PC-3 (cell line): Measurements from ENCODE around the gene APH1B. TPM values are rescaled to one million over a fixed set of nuclear protein-coding genes. Genes with fewer than 3 reads are reported as not detected.

ENCODE experiments used
- ATAC-seq: fragments of 200-7000 bp; cut with Tn5 transposase; 2 replicates; pipeline ENCODE4 v1.9.1; 2020; ENCODE audit warnings: mild to moderate bottlenecking, moderate library complexity
- BruUV-seq: library from RNA; stranded (reverse); fragments of 400-500 nt; replicated peaks from 2 replicates; lab custom pipeline; 2021; lab: Mats Ljungman, UMichigan
- CTCF ChIA-PET: fragments of 300-600 bp; sonication (Branson Sonifier 250); formaldehyde crosslinking; loops from one replicate; lab custom pipeline; 2022; ENCODE audit warnings: antibody characterized with exemption; lab: Charles Lee
- POLR2A ChIA-PET: fragments of 300-600 bp; sonication (Branson Sonifier 250); formaldehyde crosslinking; loops from one replicate; lab custom pipeline; 2022; ENCODE audit warnings: antibody characterized with exemption; ENCODE audit not compliant: unreplicated experiment; lab: Charles Lee
- DNase-seq: peaks from one replicate; pipeline ENCODE4 v3.0.0-alpha.2; 2015
- H2AFZ ChIP-seq: fragments of 300-600 bp; sonication (generic); 2 replicates; pipeline ENCODE4 v1.6.0; 2016; ENCODE audit warnings: antibody characterized with exemption, low read length
- H3F3A ChIP-seq: fragments of 300-600 bp; sonication (generic); one replicate; pipeline ENCODE4 v1.6.0; 2017; ENCODE audit warnings: antibody characterized with exemption, low read length, control low read depth, mild to moderate bottlenecking; ENCODE audit not compliant: unreplicated experiment
- H3K27ac ChIP-seq: fragments of 300-600 bp; sonication (generic); 2 replicates; pipeline ENCODE4 v1.5.1; 2016; ENCODE audit warnings: mild to moderate bottlenecking, low read length
- H3K27me3 ChIP-seq: fragments of 300-600 bp; sonication (generic); 2 replicates; pipeline ENCODE4 v1.6.1; 2016; ENCODE audit warnings: low read length, mixed read lengths
- H3K36me3 ChIP-seq: fragments of 300-600 bp; sonication (generic); 2 replicates; pipeline ENCODE4 v1.6.1; 2016; ENCODE audit warnings: low read depth, mixed run types, low read length, mixed read lengths
- H3K4me1 ChIP-seq: fragments of 300-600 bp; sonication (generic); 2 replicates; pipeline ENCODE4 v1.5.1; 2016; ENCODE audit warnings: low read length; ENCODE audit not compliant: insufficient read depth
- H3K4me2 ChIP-seq: fragments of 300-600 bp; sonication (generic); 2 replicates; pipeline ENCODE4 v1.6.0; 2016; ENCODE audit warnings: low read length
- H3K4me3 ChIP-seq: fragments of 300-600 bp; sonication (generic); 2 replicates; pipeline ENCODE4 v1.5.1; 2016; ENCODE audit warnings: mild to moderate bottlenecking, low read length, mixed read lengths
- H3K79me2 ChIP-seq: fragments of 300-600 bp; sonication (generic); 2 replicates; pipeline ENCODE4 v1.6.1; 2017; ENCODE audit warnings: low read length, mixed read lengths
- H3K9ac ChIP-seq: fragments of 300-600 bp; sonication (generic); 2 replicates; pipeline ENCODE4 v1.6.0; 2016; ENCODE audit warnings: mild to moderate bottlenecking, low read length
- H3K9me2 ChIP-seq: fragments of 300-600 bp; sonication (generic); replicated peaks from 2 replicates; pipeline ENCODE4 v1.6.1; 2016; ENCODE audit warnings: mixed run types, low read length, mixed read lengths
- H3K9me3 ChIP-seq: fragments of 300-600 bp; sonication (generic); 2 replicates; pipeline ENCODE4 v1.6.1; 2016; ENCODE audit warnings: low read length, mixed read lengths
- H4K20me1 ChIP-seq: fragments of 300-600 bp; sonication (generic); 2 replicates; pipeline ENCODE4 v1.6.1; 2016; ENCODE audit warnings: low read length, mixed read lengths
- EZH2 ChIP-seq: fragments of 300-600 bp; sonication (generic); IDR thresholded peaks from one replicate; pipeline ENCODE4 v1.6.1; 2017; ENCODE audit warnings: antibody characterized with exemption, mild to moderate bottlenecking, low read length; ENCODE audit not compliant: unreplicated experiment
- EZH2phosphoT487 ChIP-seq: fragments of 300-600 bp; sonication (generic); IDR thresholded peaks from 2 replicates; pipeline ENCODE4 v1.6.1; 2018; ENCODE audit warnings: mild to moderate bottlenecking, antibody characterized with exemption, low read length, borderline replicate concordance
- intact Hi-C: fragments of 100-400 bp; cut with micrococcal nuclease; formaldehyde crosslinking; loops from 2 replicates; pipeline ENCODE4 v1.9.0; 2023
- total RNA-seq: library from RNA; depleted of rRNA; stranded (reverse); fragments of >200 nt; gene quantifications from 2 replicates; pipeline ENCODE4 v1.2.3, GENCODE V29; 2014
- TF ChIP-seq, protein P1 (sequence below): fragments of 300-600 bp; sonication (generic); conservative IDR thresholded peaks from 2 replicates; pipeline ENCODE4 v1.5.1; 2017; ENCODE audit warnings: antibody characterized with exemption, low read depth, mild to moderate bottlenecking, low read length

APH1B gene
- total RNA-seq, 1 experiment from 2014 or later, result 2.8 TPM

DNA sequence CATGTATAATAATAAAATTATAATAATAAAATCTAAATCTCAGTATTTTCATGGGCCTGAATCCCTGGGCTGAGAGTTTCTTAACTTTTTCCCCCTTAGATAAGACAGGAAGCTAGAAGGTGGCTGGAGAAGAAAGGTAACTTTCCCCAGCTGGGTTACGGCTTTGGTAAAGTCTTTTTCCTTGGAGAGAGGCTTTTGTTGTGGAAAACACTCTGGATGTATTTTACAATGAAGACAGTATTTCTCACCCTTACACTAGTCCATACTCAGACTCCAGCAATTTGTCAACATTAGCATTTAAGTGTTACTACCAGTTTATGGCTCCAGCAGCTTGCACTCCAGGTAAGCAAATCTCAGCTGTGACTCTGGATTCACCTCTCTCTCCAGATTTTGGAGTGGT is 34.9 kb downstream of the APH1B start:
- ATAC-seq (no peak), DNase-seq (no peak)
- no TSS peak for BruUV-seq
- Histone ChIP-seq H3K9me2 (no peaks in the 10 kb centered on the region), H2AFZ (no peak overlapping the region), H3K4me2 (no peak overlapping the region), H3K27ac (no peak overlapping the region), H4K20me1 (no peaks in the 10 kb centered on the region), H3K4me3 (no peak overlapping the region), H3K36me3 (no peaks in the 10 kb centered on the region), H3F3A (no peaks in the 10 kb centered on the region), H3K9ac (no peak overlapping the region), H3K27me3 (no peaks in the 10 kb centered on the region), H3K79me2 (no peaks in the 10 kb centered on the region), H3K9me3 (no peaks in the 10 kb centered on the region), H3K4me1 (no peaks in the 10 kb centered on the region)
- intact Hi-C loops, result no loop called here
- TF ChIP-seq, protein P1, sequence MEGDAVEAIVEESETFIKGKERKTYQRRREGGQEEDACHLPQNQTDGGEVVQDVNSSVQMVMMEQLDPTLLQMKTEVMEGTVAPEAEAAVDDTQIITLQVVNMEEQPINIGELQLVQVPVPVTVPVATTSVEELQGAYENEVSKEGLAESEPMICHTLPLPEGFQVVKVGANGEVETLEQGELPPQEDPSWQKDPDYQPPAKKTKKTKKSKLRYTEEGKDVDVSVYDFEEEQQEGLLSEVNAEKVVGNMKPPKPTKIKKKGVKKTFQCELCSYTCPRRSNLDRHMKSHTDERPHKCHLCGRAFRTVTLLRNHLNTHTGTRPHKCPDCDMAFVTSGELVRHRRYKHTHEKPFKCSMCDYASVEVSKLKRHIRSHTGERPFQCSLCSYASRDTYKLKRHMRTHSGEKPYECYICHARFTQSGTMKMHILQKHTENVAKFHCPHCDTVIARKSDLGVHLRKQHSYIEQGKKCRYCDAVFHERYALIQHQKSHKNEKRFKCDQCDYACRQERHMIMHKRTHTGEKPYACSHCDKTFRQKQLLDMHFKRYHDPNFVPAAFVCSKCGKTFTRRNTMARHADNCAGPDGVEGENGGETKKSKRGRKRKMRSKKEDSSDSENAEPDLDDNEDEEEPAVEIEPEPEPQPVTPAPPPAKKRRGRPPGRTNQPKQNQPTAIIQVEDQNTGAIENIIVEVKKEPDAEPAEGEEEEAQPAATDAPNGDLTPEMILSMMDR, result no peak
- TF ChIP-seq EZH2 (no peak), EZH2phosphoT487 (no peak)
- CTCF ChIA-PET, result no interaction called here
- POLR2A ChIA-PET, result interaction anchor here (0.6 kb wide), 1 partner anchor 41 kb away, joined by 3 read pairs; no protein-coding TSS in a partner anchor

DNA sequence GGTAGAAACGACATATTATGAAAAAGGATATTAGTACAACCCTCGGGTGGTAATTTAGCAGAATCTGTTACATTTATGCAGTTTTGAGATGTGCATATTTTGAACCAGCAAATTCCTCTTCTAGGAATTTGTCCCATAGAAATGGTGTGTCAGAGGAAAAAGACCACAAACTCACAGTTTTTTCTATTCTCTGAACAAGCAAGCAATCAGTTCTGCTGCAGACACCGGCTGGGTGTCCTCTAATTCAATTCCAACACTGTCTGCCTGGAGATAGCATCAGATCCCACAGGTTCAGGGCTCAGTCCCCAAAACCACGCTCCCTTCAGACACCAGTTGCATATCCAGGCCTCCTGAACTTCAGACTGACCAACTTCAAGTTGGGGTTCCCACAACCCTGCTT is 36.4 kb downstream of the APH1B start:
- no peaks in the 10 kb centered on the region for H3K9me2 ChIP-seq
- intact Hi-C loops, result no loop called here
- no peak overlapping the region for H3K27ac ChIP-seq
- H3K4me3 ChIP-seq, result no peak overlapping the region
- H3K9ac ChIP-seq, result no peak overlapping the region
- H3K27me3 ChIP-seq, result no peaks in the 10 kb centered on the region
- no peak for TF ChIP-seq EZH2phosphoT487
- TF ChIP-seq, protein P1, result no peak
- TF ChIP-seq EZH2, result no peak
- H3K36me3 ChIP-seq, result no peaks in the 10 kb centered on the region
- no peak overlapping the region for H3K4me2 ChIP-seq
- no TSS peak for BruUV-seq
- DNase-seq (no peak), ATAC-seq (no peak)
- H4K20me1 ChIP-seq, result no peaks in the 10 kb centered on the region
- no peak overlapping the region for H2AFZ ChIP-seq
- no peaks in the 10 kb centered on the region for H3K4me1 ChIP-seq
- H3K9me3 ChIP-seq, result no peaks in the 10 kb centered on the region
- POLR2A ChIA-PET, result no interaction called here
- no peaks in the 10 kb centered on the region for H3K79me2 ChIP-seq
- CTCF ChIA-PET, result no interaction called here
- no peaks in the 10 kb centered on the region for H3F3A ChIP-seq

DNA sequence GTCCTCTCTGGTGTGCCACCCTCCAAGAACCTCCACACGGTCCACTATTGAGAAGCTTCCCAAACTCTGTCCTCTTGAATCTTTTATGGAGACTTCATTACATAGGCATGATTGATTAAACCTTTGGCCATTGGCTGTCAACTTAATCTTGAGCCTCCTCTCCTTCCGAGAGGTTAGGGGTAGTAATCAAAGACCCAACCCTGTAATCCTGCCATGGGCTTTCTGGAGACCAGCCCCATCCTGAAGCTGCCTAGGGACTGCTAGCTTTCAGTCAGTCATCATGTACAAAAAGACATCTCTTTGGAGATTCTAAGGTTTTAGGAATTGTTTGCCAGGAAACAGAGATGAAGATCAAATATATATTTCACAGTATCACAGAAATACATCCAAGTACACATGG is 37.0 kb downstream of the APH1B start:
- no peak for ATAC-seq
- no peak overlapping the region for H2AFZ ChIP-seq
- H3K9me3 ChIP-seq, result no peaks in the 10 kb centered on the region
- DNase-seq, result no peak
- POLR2A ChIA-PET, result no interaction called here
- no peak overlapping the region for H3K9ac ChIP-seq
- no TSS peak for BruUV-seq
- H3K27me3 ChIP-seq, result no peaks in the 10 kb centered on the region
- no peak overlapping the region for H3K4me3 ChIP-seq
- no peaks in the 10 kb centered on the region for H3K9me2 ChIP-seq
- H3K4me1 ChIP-seq, result no peaks in the 10 kb centered on the region
- no peak for TF ChIP-seq EZH2
- TF ChIP-seq EZH2phosphoT487, result no peak
- TF ChIP-seq, protein P1, result no peak
- H3F3A ChIP-seq, result no peaks in the 10 kb centered on the region
- no peaks in the 10 kb centered on the region for H3K79me2 ChIP-seq
- H4K20me1 ChIP-seq, result no peaks in the 10 kb centered on the region
- no peak overlapping the region for H3K27ac ChIP-seq
- CTCF ChIA-PET, result no interaction called here
- intact Hi-C loops, result no loop called here
- no peaks in the 10 kb centered on the region for H3K36me3 ChIP-seq
- no peak overlapping the region for H3K4me2 ChIP-seq
